PC-9 (cell line): ENCODE data around the gene LZTS2. TPM values are rescaled to one million over a fixed set of nuclear protein-coding genes. Genes with fewer than 3 reads are reported as not detected.

Experiments used
- BruUV-seq: library from RNA; stranded (reverse); fragments of 400-500 nt; replicated peaks from 2 replicates; lab custom pipeline; 2021; lab: Mats Ljungman, UMichigan
- CTCF ChIA-PET: fragments of 300-600 bp; sonication (Branson Sonifier 250); formaldehyde crosslinking; loops from one replicate; lab custom pipeline; 2022; ENCODE audit warnings: antibody characterized with exemption; lab: Charles Lee
- POLR2A ChIA-PET: fragments of 300-600 bp; sonication (Branson Sonifier 250); formaldehyde crosslinking; loops from one replicate; lab custom pipeline; 2022; ENCODE audit warnings: antibody characterized with exemption; ENCODE audit not compliant: unreplicated experiment; lab: Charles Lee
- DNase-seq, 2 experiments: peaks; one replicate each; pipeline versions ENCODE4 v3.0.0 to v3.0.0-alpha.2; 2015 to 2022; ENCODE audit warnings: mixed read lengths in 1 of 2
- H2AFZ ChIP-seq: fragments of 200-600 bp; sonication (generic); 2 replicates; pipeline ENCODE4 v1.8.1; 2017; ENCODE audit warnings: antibody characterized with exemption
- H3F3A ChIP-seq: fragments of 200-600 bp; sonication (generic); 2 replicates; pipeline ENCODE4 v1.8.1; 2017; ENCODE audit warnings: antibody characterized with exemption, mild to moderate bottlenecking, low read depth; ENCODE audit not compliant: insufficient read depth
- H3K27ac ChIP-seq: fragments of 200-600 bp; sonication (generic); 2 replicates; pipeline ENCODE4 v1.6.1; 2016; ENCODE audit warnings: mixed run types
- H3K27me3 ChIP-seq: fragments of 200-600 bp; sonication (generic); 2 replicates; pipeline ENCODE4 v1.6.1; 2016; ENCODE audit warnings: low read depth, mixed run types; ENCODE audit not compliant: insufficient read depth
- H3K36me3 ChIP-seq: fragments of 200-600 bp; sonication (generic); 2 replicates; pipeline ENCODE4 v1.6.1; 2016; ENCODE audit warnings: low read depth, mixed run types
- H3K4me1 ChIP-seq: fragments of 200-600 bp; sonication (generic); replicated peaks from 2 replicates; pipeline ENCODE4 v1.6.1; 2016; ENCODE audit warnings: mixed run types; ENCODE audit not compliant: insufficient read depth
- H3K4me2 ChIP-seq: fragments of 200-600 bp; sonication (generic); 2 replicates; pipeline ENCODE4 v1.6.1; 2017; ENCODE audit warnings: mixed run types
- H3K4me3 ChIP-seq: fragments of 200-600 bp; sonication (generic); 2 replicates; pipeline ENCODE4 v1.6.1; 2016; ENCODE audit warnings: mixed run types
- H3K79me2 ChIP-seq: fragments of 200-600 bp; sonication (generic); 2 replicates; pipeline ENCODE4 v1.6.1; 2017; ENCODE audit warnings: low read depth, mixed run types
- H3K9me2 ChIP-seq: fragments of 200-600 bp; sonication (generic); 2 replicates; pipeline ENCODE4 v1.8.1; 2017; ENCODE audit warnings: mild to moderate bottlenecking; ENCODE audit not compliant: insufficient read depth
- H3K9me3 ChIP-seq: fragments of 200-600 bp; sonication (generic); 2 replicates; pipeline ENCODE4 v1.8.1; 2016; ENCODE audit warnings: low read depth; ENCODE audit not compliant: insufficient read depth
- H4K20me1 ChIP-seq: fragments of 200-600 bp; sonication (generic); 2 replicates; pipeline ENCODE4 v1.8.1; 2017; ENCODE audit not compliant: insufficient read depth
- CTCF ChIP-seq: fragments of 200-600 bp; sonication (generic); conservative IDR thresholded peaks from 2 replicates; pipeline ENCODE4 v1.6.1; 2017; ENCODE audit warnings: mixed run types, antibody characterized with exemption, mild to moderate bottlenecking, moderate library complexity
- EZH2 ChIP-seq: fragments of 200-600 bp; sonication (generic); IDR thresholded peaks from 2 replicates; pipeline ENCODE4 v1.8.0; 2017; ENCODE audit warnings: antibody characterized with exemption, low read depth
- intact Hi-C: fragments of 100-400 bp; cut with micrococcal nuclease; formaldehyde crosslinking; loops from one replicate; pipeline ENCODE4 v1.10.0; 2022; ENCODE audit not compliant: unreplicated experiment
- total RNA-seq: library from RNA; stranded (reverse); gene quantifications from 2 replicates; pipeline ENCODE4 v1.2.3, GENCODE V29; 2021

Gene LZTS2
- total RNA-seq, 1 experiment from 2014 or later = 32.5 TPM

- Histone ChIP-seq H3K36me3 (no peaks in the 10 kb centered on the region), H3K4me2 (peak overlapping the region; percentile 94), H3K9me3 (no peaks in the 10 kb centered on the region), H2AFZ (no peak overlapping the region), H3K4me3 (peak overlapping the region; percentile 69), H3F3A (peaks cover 3% of the 10 kb centered on the region; the same call in 1 of the 2 replicates), H3K4me1 (peaks cover 4% of the 10 kb centered on the region), H3K27ac (no peak overlapping the region), H3K9me2 (no peaks in the 10 kb centered on the region), H4K20me1 (no peaks in the 10 kb centered on the region), H3K79me2 (peaks cover 47% of the 10 kb centered on the region), H3K27me3 (no peaks in the 10 kb centered on the region)
- no peak for TF ChIP-seq EZH2
- TF ChIP-seq CTCF = no peak
- ChIA-PET POLR2A (no interaction called here), CTCF (no interaction called here)
- DNase-seq = no peak
- intact Hi-C loops = no loop called here
- BruUV-seq = TSS peak; percentile 31
Observed at GRCh38 chr10:100988166-100988565, 11.4 kb upstream of the LZTS2 start.

- Histone ChIP-seq H3K9me3 (no peaks in the 10 kb centered on the region), H3K36me3 (no peaks in the 10 kb centered on the region), H3F3A (peaks cover 9% of the 10 kb centered on the region; the same call in 1 of the 2 replicates), H3K79me2 (peaks cover 47% of the 10 kb centered on the region), H3K4me2 (no peak overlapping the region), H4K20me1 (no peaks in the 10 kb centered on the region), H3K4me3 (no peak overlapping the region), H3K27me3 (no peaks in the 10 kb centered on the region), H3K4me1 (peaks cover 4% of the 10 kb centered on the region), H3K27ac (no peak overlapping the region), H2AFZ (no peak overlapping the region), H3K9me2 (no peaks in the 10 kb centered on the region)
- no peak for DNase-seq
- POLR2A ChIA-PET = no interaction called here
- no peak for TF ChIP-seq CTCF
- TF ChIP-seq EZH2 = no peak
- intact Hi-C loops = no loop called here
- CTCF ChIA-PET = no interaction called here
- BruUV-seq = no TSS peak
Observed at GRCh38 chr10:100989088-100989487, 10.5 kb upstream of the LZTS2 start.

GRCh38 chr10:100993986-100994708 is 5.5 kb upstream of the LZTS2 start:
- H3K36me3 ChIP-seq = no peaks in the 10 kb centered on the region
- H3K4me2 ChIP-seq = no peak overlapping the region
- peaks cover 20% of the 10 kb centered on the region; the same call in 1 of the 2 replicates for H3F3A ChIP-seq
- H3K27ac ChIP-seq = no peak overlapping the region
- DNase-seq = no peak
- ChIA-PET POLR2A (no interaction called here), CTCF (no interaction called here)
- H2AFZ ChIP-seq = no peak overlapping the region
- no peaks in the 10 kb centered on the region for H4K20me1 ChIP-seq
- intact Hi-C loops = loop anchor here (1.0 kb wide), 1 partner anchor 20 kb away; no protein-coding TSS in a partner anchor
- H3K9me3 ChIP-seq = no peaks in the 10 kb centered on the region
- no peaks in the 10 kb centered on the region for H3K27me3 ChIP-seq
- H3K4me1 ChIP-seq = peaks cover 11% of the 10 kb centered on the region
- H3K79me2 ChIP-seq = peaks cover 14% of the 10 kb centered on the region
- BruUV-seq = no TSS peak
- no peaks in the 10 kb centered on the region for H3K9me2 ChIP-seq
- TF ChIP-seq CTCF = peak; percentile 65
- no peak for TF ChIP-seq EZH2
- H3K4me3 ChIP-seq = no peak overlapping the region
